Neural progenitor cell (in vitro differentiated cells): ENCODE measurements around the gene TNIK. TPM values are rescaled to one million over a fixed set of nuclear protein-coding genes. Genes with fewer than 3 reads are reported as not detected.
"Not testable (repeated sequence)": the region's sequence is repeated elsewhere in the genome, so short reads cannot be mapped to it uniquely, and the experiment has no call there.

Experiments used
- DNase-seq: peaks from one replicate; pipeline ENCODE4 v3.0.0-alpha.2; 2016; ENCODE audit warnings: low spot score
- H2AFZ ChIP-seq: fragments of 200-600 bp; sonication (generic); replicated peaks from 2 replicates; pipeline ENCODE4 v1.6.1; 2016; ENCODE audit warnings: antibody characterized with exemption
- H3F3A ChIP-seq: fragments of 200-600 bp; sonication (generic); 2 replicates; pipeline ENCODE4 v1.6.1; 2016; ENCODE audit warnings: antibody characterized with exemption, low read depth
- H3K27ac ChIP-seq: fragments of 200-600 bp; sonication (generic); 2 replicates; pipeline ENCODE4 v1.5.1; 2016; ENCODE audit warnings: mild to moderate bottlenecking
- H3K27me3 ChIP-seq: fragments of 200-600 bp; sonication (generic); 2 replicates; pipeline ENCODE4 v1.6.1; 2016; ENCODE audit warnings: mild to moderate bottlenecking, moderate library complexity
- H3K36me3 ChIP-seq: fragments of 200-600 bp; sonication (generic); 2 replicates; pipeline ENCODE4 v1.5.1; 2016
- H3K4me1 ChIP-seq: fragments of 200-600 bp; sonication (generic); 2 replicates; pipeline ENCODE4 v1.6.1; 2016; ENCODE audit warnings: mixed run types
- H3K4me2 ChIP-seq: fragments of 200-600 bp; sonication (generic); 2 replicates; pipeline ENCODE4 v1.6.1; 2016
- H3K4me3 ChIP-seq: fragments of 200-600 bp; sonication (generic); 2 replicates; pipeline ENCODE4 v1.5.1; 2016
- H3K79me2 ChIP-seq: fragments of 200-600 bp; sonication (generic); 2 replicates; pipeline ENCODE4 v1.6.1; 2016; ENCODE audit warnings: low read depth
- H3K9ac ChIP-seq: fragments of 200-600 bp; sonication (generic); 2 replicates; pipeline ENCODE4 v1.6.1; 2016
- H3K9me3 ChIP-seq: fragments of 200-600 bp; sonication (generic); 2 replicates; pipeline ENCODE4 v1.5.1; 2016; ENCODE audit warnings: low read depth
- H4K20me1 ChIP-seq: fragments of 200-600 bp; sonication (generic); 2 replicates; pipeline ENCODE4 v1.6.1; 2016; ENCODE audit warnings: low read depth
- H3K27ac Mint-ChIP-seq: 3 replicates; pipeline ENCODE4 v1.8.0; 2021; ENCODE audit warnings: mixed read lengths
- H3K27me3 Mint-ChIP-seq: 2 replicates; pipeline ENCODE4 v1.8.0; 2022; ENCODE audit warnings: low read depth, mild to moderate bottlenecking, inconsistent platforms, moderate library complexity, mixed read lengths; ENCODE audit not compliant: insufficient read depth
- H3K36me3 Mint-ChIP-seq: 3 replicates; pipeline ENCODE4 v1.8.0; 2021; ENCODE audit warnings: mixed read lengths
- H3K4me1 Mint-ChIP-seq: 3 replicates; pipeline ENCODE4 v1.8.0; 2021; ENCODE audit warnings: mixed read lengths
- H3K4me3 Mint-ChIP-seq: 3 replicates; pipeline ENCODE4 v1.8.0; 2021; ENCODE audit warnings: mild to moderate bottlenecking, moderate library complexity, mixed read lengths
- H3K9me3 Mint-ChIP-seq: 3 replicates; pipeline ENCODE4 v1.8.0; 2020; ENCODE audit warnings: mixed read lengths
- EZH2 ChIP-seq: fragments of 200-600 bp; sonication (generic); IDR thresholded peaks from 2 replicates; pipeline ENCODE4 v1.6.1; 2017; ENCODE audit warnings: antibody characterized with exemption, mild to moderate bottlenecking, moderate library complexity
- EZH2phosphoT487 ChIP-seq: fragments of 200-600 bp; sonication (generic); IDR thresholded peaks from 2 replicates; pipeline ENCODE4 v1.6.1; 2017; ENCODE audit warnings: antibody characterized with exemption
- total RNA-seq: library from RNA; depleted of rRNA; stranded (reverse); fragments of >200 nt; gene quantifications from 2 replicates; pipeline ENCODE4 v1.2.3, GENCODE V29; 2015; ENCODE audit warnings: low replicate concordance
- TF ChIP-seq, protein P1 (sequence below): fragments of 200-600 bp; sonication (generic); IDR thresholded peaks from 2 replicates; pipeline ENCODE4 v1.5.1; 2017; ENCODE audit warnings: antibody characterized with exemption, mild to moderate bottlenecking

Gene TNIK
- total RNA-seq, 1 donor from 2014 or later: 3.0 TPM

DNA sequence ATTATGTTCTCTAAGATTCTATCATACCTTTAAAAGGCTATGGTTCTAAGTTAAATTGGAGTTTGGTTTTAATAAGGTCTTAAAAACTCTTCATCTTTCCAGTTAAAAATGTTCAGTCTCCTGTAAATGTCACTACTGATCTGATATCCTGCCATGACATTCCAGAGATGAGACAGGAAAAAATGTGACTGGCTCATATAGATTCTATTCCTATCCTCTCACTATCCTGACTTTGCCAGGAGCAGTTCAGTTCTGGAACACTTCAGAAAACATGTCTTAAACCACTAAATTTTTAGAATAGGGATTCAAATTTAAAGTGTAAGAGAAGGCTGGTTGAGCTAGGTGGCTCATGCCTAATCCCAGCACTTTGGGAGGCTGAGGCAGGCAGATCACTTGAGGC lies 170.9 kb downstream of the TNIK start:
- H2AFZ ChIP-seq: no peak overlapping the region
- Mint-ChIP-seq H3K27ac (no peak overlapping the region), H3K27me3 (no peaks in the 10 kb centered on the region), H3K4me1 (peaks cover 3% of the 10 kb centered on the region), H3K4me3 (no peak overlapping the region), H3K36me3 (peaks cover 1% of the 10 kb centered on the region), H3K9me3 (peaks cover 1% of the 10 kb centered on the region)
- no peaks in the 10 kb centered on the region for H3K79me2 ChIP-seq
- H3K4me3 ChIP-seq: no peak overlapping the region
- no peaks in the 10 kb centered on the region for H4K20me1 ChIP-seq
- no peak overlapping the region for H3K4me2 ChIP-seq
- no peaks in the 10 kb centered on the region for H3F3A ChIP-seq
- no peak for DNase-seq
- no peak overlapping the region for H3K9ac ChIP-seq
- no peak overlapping the region for H3K27ac ChIP-seq
- no peaks in the 10 kb centered on the region for H3K36me3 ChIP-seq
- no peak for TF ChIP-seq EZH2
- no peak for TF ChIP-seq EZH2phosphoT487
- TF ChIP-seq, protein P1, sequence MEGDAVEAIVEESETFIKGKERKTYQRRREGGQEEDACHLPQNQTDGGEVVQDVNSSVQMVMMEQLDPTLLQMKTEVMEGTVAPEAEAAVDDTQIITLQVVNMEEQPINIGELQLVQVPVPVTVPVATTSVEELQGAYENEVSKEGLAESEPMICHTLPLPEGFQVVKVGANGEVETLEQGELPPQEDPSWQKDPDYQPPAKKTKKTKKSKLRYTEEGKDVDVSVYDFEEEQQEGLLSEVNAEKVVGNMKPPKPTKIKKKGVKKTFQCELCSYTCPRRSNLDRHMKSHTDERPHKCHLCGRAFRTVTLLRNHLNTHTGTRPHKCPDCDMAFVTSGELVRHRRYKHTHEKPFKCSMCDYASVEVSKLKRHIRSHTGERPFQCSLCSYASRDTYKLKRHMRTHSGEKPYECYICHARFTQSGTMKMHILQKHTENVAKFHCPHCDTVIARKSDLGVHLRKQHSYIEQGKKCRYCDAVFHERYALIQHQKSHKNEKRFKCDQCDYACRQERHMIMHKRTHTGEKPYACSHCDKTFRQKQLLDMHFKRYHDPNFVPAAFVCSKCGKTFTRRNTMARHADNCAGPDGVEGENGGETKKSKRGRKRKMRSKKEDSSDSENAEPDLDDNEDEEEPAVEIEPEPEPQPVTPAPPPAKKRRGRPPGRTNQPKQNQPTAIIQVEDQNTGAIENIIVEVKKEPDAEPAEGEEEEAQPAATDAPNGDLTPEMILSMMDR: no peak
- no peaks in the 10 kb centered on the region for H3K9me3 ChIP-seq
- H3K27me3 ChIP-seq: no peaks in the 10 kb centered on the region
- peaks cover 3% of the 10 kb centered on the region for H3K4me1 ChIP-seq

DNA sequence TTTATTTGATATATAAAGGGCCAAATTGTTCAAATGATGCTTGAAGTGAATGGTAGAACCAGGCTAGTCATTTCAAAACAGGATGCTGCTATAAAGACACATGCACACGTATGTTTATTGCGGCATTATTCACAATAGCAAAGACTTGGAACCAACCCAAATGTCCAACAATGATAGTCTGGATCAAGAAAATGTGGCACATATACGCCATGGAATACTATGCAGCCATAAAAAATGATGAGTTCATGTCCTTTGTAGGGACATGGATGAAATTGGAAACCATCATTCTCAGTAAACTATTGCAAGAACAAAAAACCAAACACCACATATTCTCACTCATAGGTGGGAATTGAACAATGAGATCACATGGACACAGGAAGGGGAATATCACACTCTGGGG lies 172.4 kb downstream of the TNIK start:
- peaks cover 11% of the 10 kb centered on the region for H3K4me1 Mint-ChIP-seq
- not testable (repeated sequence) for H2AFZ ChIP-seq, DNase-seq, H3K79me2 ChIP-seq, H3K9me3 ChIP-seq, H3K27me3 ChIP-seq, H3K36me3 ChIP-seq, H3K4me1 ChIP-seq, H3K36me3 Mint-ChIP-seq, H3K27ac Mint-ChIP-seq, H3F3A ChIP-seq, H3K27ac ChIP-seq, H3K4me2 ChIP-seq, H3K9me3 Mint-ChIP-seq, H3K27me3 Mint-ChIP-seq, H3K9ac ChIP-seq, H3K4me3 Mint-ChIP-seq, H3K4me3 ChIP-seq, H4K20me1 ChIP-seq

DNA sequence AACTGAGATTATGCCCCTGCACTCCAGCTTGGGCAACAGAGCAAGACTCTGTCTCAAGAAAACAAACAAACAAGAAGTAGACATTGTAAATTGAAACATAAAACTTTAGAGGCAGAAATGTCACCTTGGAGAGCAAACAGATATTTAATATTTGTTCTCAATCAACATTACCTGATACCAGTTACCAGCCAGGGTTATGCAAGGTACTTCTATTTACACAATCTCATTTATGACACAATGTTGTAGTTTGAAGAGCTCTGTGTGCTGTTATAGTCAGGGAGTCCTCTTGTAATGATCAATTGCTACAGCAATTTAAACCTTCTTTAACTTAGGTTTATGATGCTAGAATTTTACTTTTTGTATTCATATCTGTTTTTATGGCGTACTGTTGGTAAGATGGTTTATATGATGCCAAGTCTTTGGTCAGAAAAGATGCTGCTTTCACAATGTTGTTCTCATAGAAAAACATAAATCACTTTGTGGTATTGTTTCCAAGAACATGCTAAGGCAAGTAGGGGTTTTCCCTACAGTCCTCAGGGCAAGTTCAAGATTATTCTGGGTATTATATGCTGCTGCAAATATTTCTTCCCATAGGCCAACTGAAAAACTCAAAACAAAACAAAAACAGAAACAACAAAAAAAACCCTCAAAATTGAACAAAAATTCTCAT lies 173.5 kb downstream of the TNIK start:
- no peak overlapping the region for H3K4me3 Mint-ChIP-seq
- no peak overlapping the region for H3K27ac Mint-ChIP-seq
- peaks cover 11% of the 10 kb centered on the region for H3K4me1 Mint-ChIP-seq

DNA sequence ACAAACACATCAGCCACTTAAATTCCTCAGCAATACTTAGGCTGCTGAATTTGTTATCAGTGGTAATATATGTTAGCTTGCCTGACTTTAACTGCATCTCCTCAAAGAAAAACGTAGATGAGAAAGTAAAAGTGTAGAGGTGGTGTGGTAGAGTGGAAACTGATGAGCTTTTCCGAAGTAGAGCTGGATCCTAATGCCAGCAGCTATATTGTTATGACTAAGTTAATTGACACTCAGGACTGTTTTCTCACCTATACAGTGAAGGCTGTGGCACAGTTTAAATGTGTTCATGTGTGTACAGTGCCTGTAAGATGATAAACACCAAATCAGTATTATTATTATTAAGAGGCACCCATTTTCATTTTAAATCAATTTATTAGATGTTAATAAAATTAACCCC lies 174.9 kb downstream of the TNIK start:
- Histone ChIP-seq H3K79me2 (no peaks in the 10 kb centered on the region), H3K4me2 (no peak overlapping the region), H3K9me3 (no peaks in the 10 kb centered on the region), H3K4me1 (peaks cover 8% of the 10 kb centered on the region), H3K9ac (no peak overlapping the region), H3K27me3 (no peaks in the 10 kb centered on the region), H4K20me1 (no peaks in the 10 kb centered on the region), H3K27ac (no peak overlapping the region), H3K36me3 (no peaks in the 10 kb centered on the region), H3F3A (no peaks in the 10 kb centered on the region), H2AFZ (no peak overlapping the region), H3K4me3 (no peak overlapping the region)
- Mint-ChIP-seq H3K4me1 (peaks cover 11% of the 10 kb centered on the region), H3K27ac (peak overlapping the region; percentile 30), H3K27me3 (no peaks in the 10 kb centered on the region), H3K36me3 (peaks cover 1% of the 10 kb centered on the region), H3K4me3 (no peak overlapping the region), H3K9me3 (no peaks in the 10 kb centered on the region)
- no peak for TF ChIP-seq EZH2phosphoT487
- TF ChIP-seq, protein P1: no peak
- no peak for DNase-seq

More for the DNA sequence above, 173.5 kb downstream of the TNIK start:
- H4K20me1 ChIP-seq: no peaks in the 10 kb centered on the region
- peaks cover 8% of the 10 kb centered on the region for H3K4me1 ChIP-seq
- Mint-ChIP-seq H3K27me3 (no peaks in the 10 kb centered on the region), H3K36me3 (peaks cover 1% of the 10 kb centered on the region), H3K9me3 (no peaks in the 10 kb centered on the region)
- no peak overlapping the region for H3K27ac ChIP-seq
- H3K9me3 ChIP-seq: no peaks in the 10 kb centered on the region
- no peak overlapping the region for H3K4me2 ChIP-seq
- no peaks in the 10 kb centered on the region for H3K27me3 ChIP-seq
- DNase-seq: no peak
- no peak for TF ChIP-seq EZH2phosphoT487
- TF ChIP-seq, protein P1: no peak
- TF ChIP-seq EZH2: no peak
- H3K79me2 ChIP-seq: no peaks in the 10 kb centered on the region
- no peak overlapping the region for H2AFZ ChIP-seq
- no peaks in the 10 kb centered on the region for H3K36me3 ChIP-seq
- no peaks in the 10 kb centered on the region for H3F3A ChIP-seq
- H3K9ac ChIP-seq: no peak overlapping the region
- H3K4me3 ChIP-seq: no peak overlapping the region
